ENCODE results near the gene SLC6A12.

The SLC6A12 gene

GRCh38 chr12:172732-173161 lies 41.2 kb downstream of the SLC6A12 start:
- DNase-seq (ENCODE audit: insufficient read length), result no peak
- TF ChIP-seq POLR2AphosphoS5 (IDR thresholded peaks at IDR 0.05; ENCODE audit: low read depth, low read length) (no peak), POLR2A (IDR thresholded peaks at IDR 0.05; ENCODE audit: low read depth, low read length) (no peak), TAF1 (IDR thresholded peaks at IDR 0.05; ENCODE audit: borderline replicate concordance, low read depth, low read length) (no peak)
- no peak for FAIRE-seq

- DNase-seq (ENCODE audit: insufficient read length), result no peak
- TF ChIP-seq POLR2A (IDR thresholded peaks at IDR 0.05; ENCODE audit: low read depth, low read length), result no peak
- TF ChIP-seq TAF1 (IDR thresholded peaks at IDR 0.05; ENCODE audit: borderline replicate concordance, low read depth, low read length), result no peak
- no peak for TF ChIP-seq POLR2AphosphoS5 (IDR thresholded peaks at IDR 0.05; ENCODE audit: low read depth, low read length)
- FAIRE-seq, result no peak
Measured at GRCh38 chr12:171743-172676, 41.9 kb downstream of the SLC6A12 start.

- FAIRE-seq (no peak), DNase-seq (ENCODE audit: insufficient read length) (no peak)
- TF ChIP-seq POLR2AphosphoS5 (IDR thresholded peaks at IDR 0.05; ENCODE audit: low read depth, low read length) (no peak), POLR2A (IDR thresholded peaks at IDR 0.05; ENCODE audit: low read depth, low read length) (no peak), TAF1 (IDR thresholded peaks at IDR 0.05; ENCODE audit: borderline replicate concordance, low read depth, low read length) (no peak)
Measured at GRCh38 chr12:171276-171675, 42.7 kb downstream of the SLC6A12 start.

GRCh38 chr12:170371-171225 lies 43.4 kb downstream of the SLC6A12 start:
- no peak for TF ChIP-seq TAF1 (IDR thresholded peaks at IDR 0.05; ENCODE audit: borderline replicate concordance, low read depth, low read length)
- no peak for TF ChIP-seq POLR2A (IDR thresholded peaks at IDR 0.05; ENCODE audit: low read depth, low read length)
- TF ChIP-seq POLR2AphosphoS5 (IDR thresholded peaks at IDR 0.05; ENCODE audit: low read depth, low read length), result no peak
- FAIRE-seq (no peak), DNase-seq (ENCODE audit: insufficient read length) (no peak)

GRCh38 chr12:169528-170370 lies 44.2 kb downstream of the SLC6A12 start:
- no peak for FAIRE-seq

GRCh38 chr12:168763-169525 lies 45.0 kb downstream of the SLC6A12 start:
- no peak for DNase-seq (ENCODE audit: insufficient read length)
- FAIRE-seq, result no peak
- TF ChIP-seq POLR2AphosphoS5 (IDR thresholded peaks at IDR 0.05; ENCODE audit: low read depth, low read length) (no peak), POLR2A (IDR thresholded peaks at IDR 0.05; ENCODE audit: low read depth, low read length) (no peak), TAF1 (IDR thresholded peaks at IDR 0.05; ENCODE audit: borderline replicate concordance, low read depth, low read length) (no peak)

More at GRCh38 chr12:169528-170370, 44.2 kb downstream of the SLC6A12 start:
- TF ChIP-seq POLR2A (IDR thresholded peaks at IDR 0.05; ENCODE audit: low read depth, low read length), result no peak
- TF ChIP-seq POLR2AphosphoS5 (IDR thresholded peaks at IDR 0.05; ENCODE audit: low read depth, low read length), result no peak
- no peak for TF ChIP-seq TAF1 (IDR thresholded peaks at IDR 0.05; ENCODE audit: borderline replicate concordance, low read depth, low read length)
- no peak for DNase-seq (ENCODE audit: insufficient read length)

GRCh38 chr12:167959-168600 lies 45.9 kb downstream of the SLC6A12 start:
- no peak for TF ChIP-seq POLR2A (IDR thresholded peaks at IDR 0.05; ENCODE audit: low read depth, low read length)
- no peak for TF ChIP-seq POLR2AphosphoS5 (IDR thresholded peaks at IDR 0.05; ENCODE audit: low read depth, low read length)
- no peak for TF ChIP-seq TAF1 (IDR thresholded peaks at IDR 0.05; ENCODE audit: borderline replicate concordance, low read depth, low read length)
- DNase-seq (ENCODE audit: insufficient read length), result no peak
- no peak for FAIRE-seq

- FAIRE-seq, result peak; percentile 46
- DNase-seq (ENCODE audit: insufficient read length), result no peak
- TF ChIP-seq POLR2AphosphoS5 (IDR thresholded peaks at IDR 0.05; ENCODE audit: low read depth, low read length), result no peak
- TF ChIP-seq POLR2A (IDR thresholded peaks at IDR 0.05; ENCODE audit: low read depth, low read length), result no peak
- TF ChIP-seq TAF1 (IDR thresholded peaks at IDR 0.05; ENCODE audit: borderline replicate concordance, low read depth, low read length), result no peak
Measured at GRCh38 chr12:166425-167075, 47.4 kb downstream of the SLC6A12 start.

- DNase-seq (ENCODE audit: insufficient read length), result no peak
- no peak for FAIRE-seq
- TF ChIP-seq TAF1 (IDR thresholded peaks at IDR 0.05; ENCODE audit: borderline replicate concordance, low read depth, low read length) (no peak), POLR2AphosphoS5 (IDR thresholded peaks at IDR 0.05; ENCODE audit: low read depth, low read length) (no peak), POLR2A (IDR thresholded peaks at IDR 0.05; ENCODE audit: low read depth, low read length) (no peak)
Measured at GRCh38 chr12:165862-166368, 48.0 kb downstream of the SLC6A12 start.

Data from GM12892 (cell line).